GM12878 (cell line): ENCODE data around the gene SNRPA. TPM values are rescaled to one million over a fixed set of nuclear protein-coding genes. Genes with fewer than 3 reads are reported as not detected.

ENCODE experiments used
- MEF2A ChIP-seq: IDR thresholded peaks from 2 replicates; pipeline ENCODE4 v1.6.1; 2011; ENCODE audit warnings: low read depth, mild to moderate bottlenecking, low read length, moderate library complexity; ENCODE audit not compliant: insufficient read depth
- NFIC ChIP-seq: IDR thresholded peaks from 2 replicates; pipeline ENCODE4 v1.6.1; 2012; ENCODE audit warnings: low read depth, mild to moderate bottlenecking, inconsistent platforms, low read length, moderate library complexity
- POU2F2 ChIP-seq: IDR thresholded peaks from 3 replicates; pipeline ENCODE4 v1.6.1; 2011; ENCODE audit warnings: low read depth, mild to moderate bottlenecking, low read length, borderline replicate concordance
- RBBP5 ChIP-seq: fragments of 200-600 bp; sonication (generic); conservative IDR thresholded peaks from 2 replicates; pipeline ENCODE4 v1.6.1; 2016
- RELA ChIP-seq: fragments of 450-650 bp; IDR thresholded peaks from 2 replicates; pipeline ENCODE4 v1.8.0; 2014; ENCODE audit warnings: borderline replicate concordance; ENCODE audit not compliant: partially characterized antibody
- RFX5 ChIP-seq: IDR thresholded peaks from 2 replicates; pipeline ENCODE4 v1.6.1; 2011; ENCODE audit warnings: low read depth, low read length, improper control_type of control experiment
- ZNF217 ChIP-seq: fragments of 450-650 bp; IDR thresholded peaks from 2 replicates; pipeline ENCODE4 v1.6.1; 2017; ENCODE audit warnings: antibody characterized with exemption, mild to moderate bottlenecking
- polyA plus RNA-seq, 11 experiments: library from polyadenylated mRNA; depleted of rRNA in 4 of 11; unstranded in 6 of 11; stranded (reverse) in 5 of 11; fragments of >200 nt; fragmentation: Nextera tagmentation in 4 of 11; fragmentation: Illumina TruSeq in 1 of 11; extraction: Ambion mirVana in 4 of 11; extraction: Trizol in 1 of 11; gene quantifications; 1 replicate in 1 of 11; 2 replicates in 10 of 11; pipeline versions ENCODE4 v1.2.1 to v1.2.3, GENCODE V29; 2011 to 2016; ENCODE audit warnings: inconsistent platforms in 2 of 11, missing spikeins in 2 of 11, low read depth in 1 of 11
- total RNA-seq, 4 experiments: library from RNA; depleted of rRNA in 3 of 4; stranded (reverse); fragments of >200 nt in 3 of 4; fragmentation: Illumina TruSeq in 1 of 4; extraction: Trizol in 1 of 4; gene quantifications; 2 replicates each; pipeline versions ENCODE4 v1.2.1 to v1.2.3, GENCODE V29; 2013 to 2021
- TF ChIP-seq, protein P1 (sequence below): fragments of 150-350 bp; IDR thresholded peaks from 2 replicates; pipeline ENCODE4 v1.6.1; 2014; ENCODE audit warnings: mild to moderate bottlenecking, low read depth, low read length
- TF ChIP-seq, protein P2 (sequence below): IDR thresholded peaks from 2 replicates; pipeline ENCODE4 v1.6.1; 2011; ENCODE audit warnings: mild to moderate bottlenecking, low read depth, low read length, moderate library complexity; ENCODE audit not compliant: insufficient replicate concordance
- TF ChIP-seq, protein P3 (sequence below): fragments of 450-650 bp; conservative IDR thresholded peaks from 2 replicates; pipeline ENCODE4 v1.6.1; 2017; ENCODE audit warnings: mild to moderate bottlenecking, moderate library complexity
- TF ChIP-seq, protein P4 (sequence below): IDR thresholded peaks from 2 replicates; pipeline ENCODE4 v1.6.1; 2011; ENCODE audit warnings: low read depth, low read length, improper control_type of control experiment, borderline replicate concordance
- TF ChIP-seq, protein P5 (sequence below): fragments of 450-650 bp; formaldehyde crosslinking; IDR thresholded peaks from 2 replicates; pipeline ENCODE4 v1.4.0; 2022; ENCODE audit warnings: mild to moderate bottlenecking, moderate library complexity
- TF ChIP-seq, protein P6 (sequence below): fragments of 450-650 bp; IDR thresholded peaks from 2 replicates; pipeline ENCODE4 v1.6.1; 2018; ENCODE audit warnings: borderline replicate concordance, mild to moderate bottlenecking; ENCODE audit not compliant: partially characterized antibody

Gene SNRPA
- total and polyA plus RNA-seq, 10 of the 15 experiments (the other 5 are each of a cell fraction or from before 2014, with no cell fraction given): 14.8 to 299 (median 202) TPM

DNA sequence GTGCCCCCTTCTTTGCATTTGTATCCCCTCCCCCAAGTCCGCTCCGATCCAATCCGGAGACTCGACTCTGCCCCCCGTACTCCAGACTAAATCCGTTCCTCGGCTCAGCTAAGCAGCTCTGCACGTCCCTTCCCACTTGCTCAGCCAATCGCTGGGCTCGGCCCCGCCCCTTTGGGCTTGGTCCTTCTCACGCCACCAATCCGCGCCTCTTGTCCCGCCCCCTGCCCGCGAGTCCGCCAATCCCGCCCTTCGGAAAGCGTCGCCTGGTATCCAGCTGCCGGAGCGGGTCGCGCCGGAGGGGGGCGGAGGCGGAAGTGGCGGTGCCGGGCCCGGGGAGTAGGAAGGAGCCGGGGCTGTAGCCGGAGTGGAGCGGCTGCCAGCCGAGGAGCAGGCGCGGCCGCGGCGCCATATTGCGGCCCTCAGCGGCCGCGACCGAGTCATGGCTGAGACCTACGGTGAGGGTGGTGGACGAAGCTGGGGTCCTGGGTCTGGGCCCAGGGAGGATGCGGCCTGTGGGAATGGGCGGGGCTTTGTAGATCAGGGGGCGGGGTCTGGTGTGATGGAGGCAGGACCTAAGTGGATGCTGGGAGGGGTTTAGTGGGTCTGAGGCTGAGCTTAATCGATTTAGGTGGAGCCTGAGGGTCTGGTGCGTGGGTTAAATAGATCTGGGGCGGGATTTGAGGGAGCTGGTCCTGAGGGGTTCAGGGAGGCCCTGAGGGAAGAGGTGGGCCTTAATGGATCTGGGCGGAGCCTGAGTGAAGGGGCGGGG, 27.1 kb downstream of the SNRPA start, which contains the start of gene RAB4B (continued):
- TF ChIP-seq ZNF217: no peak
- TF ChIP-seq RBBP5: no peak
- TF ChIP-seq, protein P1, sequence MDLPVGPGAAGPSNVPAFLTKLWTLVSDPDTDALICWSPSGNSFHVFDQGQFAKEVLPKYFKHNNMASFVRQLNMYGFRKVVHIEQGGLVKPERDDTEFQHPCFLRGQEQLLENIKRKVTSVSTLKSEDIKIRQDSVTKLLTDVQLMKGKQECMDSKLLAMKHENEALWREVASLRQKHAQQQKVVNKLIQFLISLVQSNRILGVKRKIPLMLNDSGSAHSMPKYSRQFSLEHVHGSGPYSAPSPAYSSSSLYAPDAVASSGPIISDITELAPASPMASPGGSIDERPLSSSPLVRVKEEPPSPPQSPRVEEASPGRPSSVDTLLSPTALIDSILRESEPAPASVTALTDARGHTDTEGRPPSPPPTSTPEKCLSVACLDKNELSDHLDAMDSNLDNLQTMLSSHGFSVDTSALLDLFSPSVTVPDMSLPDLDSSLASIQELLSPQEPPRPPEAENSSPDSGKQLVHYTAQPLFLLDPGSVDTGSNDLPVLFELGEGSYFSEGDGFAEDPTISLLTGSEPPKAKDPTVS: 0 out of 2 replicates have a peak, but pooled peaks have one; percentile 17
- TF ChIP-seq POU2F2: peak; percentile 82; the same call in 1 of the 3 replicates
- TF ChIP-seq, protein P2, sequence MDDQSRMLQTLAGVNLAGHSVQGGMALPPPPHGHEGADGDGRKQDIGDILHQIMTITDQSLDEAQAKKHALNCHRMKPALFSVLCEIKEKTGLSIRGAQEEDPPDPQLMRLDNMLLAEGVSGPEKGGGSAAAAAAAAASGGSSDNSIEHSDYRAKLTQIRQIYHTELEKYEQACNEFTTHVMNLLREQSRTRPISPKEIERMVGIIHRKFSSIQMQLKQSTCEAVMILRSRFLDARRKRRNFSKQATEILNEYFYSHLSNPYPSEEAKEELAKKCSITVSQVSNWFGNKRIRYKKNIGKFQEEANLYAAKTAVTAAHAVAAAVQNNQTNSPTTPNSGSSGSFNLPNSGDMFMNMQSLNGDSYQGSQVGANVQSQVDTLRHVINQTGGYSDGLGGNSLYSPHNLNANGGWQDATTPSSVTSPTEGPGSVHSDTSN: no peak
- TF ChIP-seq NFIC: no peak
- TF ChIP-seq, protein P3, sequence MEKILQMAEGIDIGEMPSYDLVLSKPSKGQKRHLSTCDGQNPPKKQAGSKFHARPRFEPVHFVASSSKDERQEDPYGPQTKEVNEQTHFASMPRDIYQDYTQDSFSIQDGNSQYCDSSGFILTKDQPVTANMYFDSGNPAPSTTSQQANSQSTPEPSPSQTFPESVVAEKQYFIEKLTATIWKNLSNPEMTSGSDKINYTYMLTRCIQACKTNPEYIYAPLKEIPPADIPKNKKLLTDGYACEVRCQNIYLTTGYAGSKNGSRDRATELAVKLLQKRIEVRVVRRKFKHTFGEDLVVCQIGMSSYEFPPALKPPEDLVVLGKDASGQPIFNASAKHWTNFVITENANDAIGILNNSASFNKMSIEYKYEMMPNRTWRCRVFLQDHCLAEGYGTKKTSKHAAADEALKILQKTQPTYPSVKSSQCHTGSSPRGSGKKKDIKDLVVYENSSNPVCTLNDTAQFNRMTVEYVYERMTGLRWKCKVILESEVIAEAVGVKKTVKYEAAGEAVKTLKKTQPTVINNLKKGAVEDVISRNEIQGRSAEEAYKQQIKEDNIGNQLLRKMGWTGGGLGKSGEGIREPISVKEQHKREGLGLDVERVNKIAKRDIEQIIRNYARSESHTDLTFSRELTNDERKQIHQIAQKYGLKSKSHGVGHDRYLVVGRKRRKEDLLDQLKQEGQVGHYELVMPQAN: peak; percentile 68
- TF ChIP-seq, protein P4, sequence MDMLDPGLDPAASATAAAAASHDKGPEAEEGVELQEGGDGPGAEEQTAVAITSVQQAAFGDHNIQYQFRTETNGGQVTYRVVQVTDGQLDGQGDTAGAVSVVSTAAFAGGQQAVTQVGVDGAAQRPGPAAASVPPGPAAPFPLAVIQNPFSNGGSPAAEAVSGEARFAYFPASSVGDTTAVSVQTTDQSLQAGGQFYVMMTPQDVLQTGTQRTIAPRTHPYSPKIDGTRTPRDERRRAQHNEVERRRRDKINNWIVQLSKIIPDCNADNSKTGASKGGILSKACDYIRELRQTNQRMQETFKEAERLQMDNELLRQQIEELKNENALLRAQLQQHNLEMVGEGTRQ: no peak
- TF ChIP-seq RELA: no peak
- 0 out of 2 replicates have a peak, but pooled peaks have one; percentile 23 for TF ChIP-seq MEF2A
- TF ChIP-seq, protein P5, sequence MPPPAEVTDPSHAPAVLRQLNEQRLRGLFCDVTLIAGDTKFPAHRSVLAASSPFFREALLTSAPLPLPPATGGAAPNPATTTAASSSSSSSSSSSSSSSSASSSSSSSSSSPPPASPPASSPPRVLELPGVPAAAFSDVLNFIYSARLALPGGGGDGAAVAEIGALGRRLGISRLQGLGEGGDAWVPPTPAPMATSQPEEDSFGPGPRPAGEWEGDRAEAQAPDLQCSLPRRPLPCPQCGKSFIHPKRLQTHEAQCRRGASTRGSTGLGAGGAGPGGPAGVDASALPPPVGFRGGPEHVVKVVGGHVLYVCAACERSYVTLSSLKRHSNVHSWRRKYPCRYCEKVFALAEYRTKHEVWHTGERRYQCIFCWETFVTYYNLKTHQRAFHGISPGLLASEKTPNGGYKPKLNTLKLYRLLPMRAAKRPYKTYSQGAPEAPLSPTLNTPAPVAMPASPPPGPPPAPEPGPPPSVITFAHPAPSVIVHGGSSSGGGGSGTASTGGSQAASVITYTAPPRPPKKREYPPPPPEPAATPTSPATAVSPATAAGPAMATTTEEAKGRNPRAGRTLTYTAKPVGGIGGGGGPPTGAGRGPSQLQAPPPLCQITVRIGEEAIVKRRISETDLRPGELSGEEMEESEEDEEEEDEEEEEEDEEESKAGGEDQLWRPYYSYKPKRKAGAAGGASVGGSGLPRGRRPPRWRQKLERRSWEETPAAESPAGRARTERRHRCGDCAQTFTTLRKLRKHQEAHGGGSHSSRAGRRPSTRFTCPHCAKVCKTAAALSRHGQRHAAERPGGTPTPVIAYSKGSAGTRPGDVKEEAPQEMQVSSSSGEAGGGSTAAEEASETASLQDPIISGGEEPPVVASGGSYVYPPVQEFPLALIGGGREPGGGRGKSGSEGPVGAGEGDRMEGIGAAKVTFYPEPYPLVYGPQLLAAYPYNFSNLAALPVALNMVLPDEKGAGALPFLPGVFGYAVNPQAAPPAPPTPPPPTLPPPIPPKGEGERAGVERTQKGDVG (CRISPR knock-in tag): no peak
- no peak for TF ChIP-seq RFX5
- TF ChIP-seq, protein P6, sequence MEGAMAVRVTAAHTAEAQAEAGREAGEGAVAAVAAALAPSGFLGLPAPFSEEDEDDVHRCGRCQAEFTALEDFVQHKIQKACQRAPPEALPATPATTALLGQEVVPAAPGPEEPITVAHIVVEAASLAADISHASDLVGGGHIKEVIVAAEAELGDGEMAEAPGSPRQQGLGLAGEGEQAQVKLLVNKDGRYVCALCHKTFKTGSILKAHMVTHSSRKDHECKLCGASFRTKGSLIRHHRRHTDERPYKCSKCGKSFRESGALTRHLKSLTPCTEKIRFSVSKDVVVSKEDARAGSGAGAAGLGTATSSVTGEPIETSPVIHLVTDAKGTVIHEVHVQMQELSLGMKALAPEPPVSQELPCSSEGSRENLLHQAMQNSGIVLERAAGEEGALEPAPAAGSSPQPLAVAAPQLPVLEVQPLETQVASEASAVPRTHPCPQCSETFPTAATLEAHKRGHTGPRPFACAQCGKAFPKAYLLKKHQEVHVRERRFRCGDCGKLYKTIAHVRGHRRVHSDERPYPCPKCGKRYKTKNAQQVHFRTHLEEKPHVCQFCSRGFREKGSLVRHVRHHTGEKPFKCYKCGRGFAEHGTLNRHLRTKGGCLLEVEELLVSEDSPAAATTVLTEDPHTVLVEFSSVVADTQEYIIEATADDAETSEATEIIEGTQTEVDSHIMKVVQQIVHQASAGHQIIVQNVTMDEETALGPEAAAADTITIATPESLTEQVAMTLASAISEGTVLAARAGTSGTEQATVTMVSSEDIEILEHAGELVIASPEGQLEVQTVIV: peak; percentile 96
